Urothelium cell line (cell line): ENCODE data around the gene FEZF1.

Experiments
- DNase-seq: peaks from one replicate; pipeline ENCODE4 v3.0.0; 2011; ENCODE audit warnings: low spot score, mixed read lengths
- FAIRE-seq: peaks from 2 replicates; lab custom pipeline; 2011; peaks lifted over from hg19 to GRCh38; lab: Jason Lieb, UNC

The FEZF1 gene

GRCh38 chr7:122273117-122273516 lies 31.4 kb downstream of the FEZF1 start:
- FAIRE-seq: no peak
- DNase-seq: no peak

DNA sequence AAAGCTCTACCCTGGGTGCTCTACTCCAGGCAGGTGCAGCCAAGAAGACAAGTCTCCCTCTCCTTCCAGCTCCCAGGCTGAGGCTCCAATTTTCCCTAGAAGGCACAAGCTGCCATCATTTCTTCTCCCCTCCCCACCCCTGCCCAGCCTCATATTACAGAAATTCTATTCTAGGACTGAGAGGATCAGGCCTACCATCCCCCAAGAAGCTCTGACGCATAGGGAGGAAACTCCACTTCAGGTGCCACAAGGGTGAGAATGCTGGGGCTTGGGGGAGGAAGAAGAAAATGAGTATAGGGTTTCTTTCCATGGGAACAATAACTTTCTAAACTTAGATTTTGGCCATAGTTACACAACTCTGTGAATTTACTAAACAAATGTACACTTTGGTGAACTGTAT lies 35.3 kb downstream of the FEZF1 start:
- DNase-seq (peak; percentile 4), FAIRE-seq (no peak)

DNA sequence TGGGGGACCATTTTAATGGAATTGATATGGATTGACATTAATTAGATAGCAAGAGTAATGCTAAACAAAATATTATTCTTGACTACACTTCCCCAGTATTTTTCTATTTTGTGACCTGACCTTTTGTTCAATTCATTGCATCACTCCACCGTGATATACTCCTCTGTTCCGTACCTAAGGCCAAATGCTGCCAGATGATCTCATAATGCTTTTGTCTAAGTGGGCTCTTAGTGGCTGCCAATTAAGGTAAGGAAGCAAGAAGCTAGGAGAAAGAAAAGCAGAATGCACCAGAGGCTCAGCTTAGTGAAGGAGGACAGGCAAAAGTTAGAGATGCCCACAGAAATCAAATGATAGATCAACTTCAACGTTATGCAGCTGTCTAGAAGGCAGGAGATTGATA lies 36.4 kb downstream of the FEZF1 start:
- no peak for FAIRE-seq
- no peak for DNase-seq

GRCh38 chr7:122262246-122262645 lies 42.3 kb downstream of the FEZF1 start:
- DNase-seq (no peak), FAIRE-seq (no peak)

DNA sequence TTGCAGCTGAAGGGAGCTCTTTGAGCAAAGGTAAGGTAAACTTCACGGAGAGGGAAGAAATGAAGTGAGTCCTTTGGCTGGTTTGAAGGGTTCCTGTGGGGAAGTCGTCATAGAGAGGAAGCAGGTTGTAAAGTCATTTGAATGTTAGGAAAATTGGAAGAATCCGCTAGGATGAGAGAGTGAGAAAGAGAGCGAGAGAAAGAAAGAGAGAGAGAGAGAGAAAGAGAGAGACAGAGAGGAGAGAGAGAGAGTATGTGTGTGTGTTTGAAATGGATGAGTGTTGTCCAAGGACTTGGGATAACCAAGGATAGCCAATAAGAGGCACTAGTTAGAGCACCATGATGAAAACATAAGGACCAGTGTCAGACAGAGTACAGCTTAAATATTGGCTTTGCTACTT lies 43.1 kb downstream of the FEZF1 start:
- FAIRE-seq (no peak), DNase-seq (no peak)

GRCh38 chr7:122261016-122261415 lies 43.5 kb downstream of the FEZF1 start:
- no peak for DNase-seq
- FAIRE-seq: no peak

GRCh38 chr7:122260336-122260735 lies 44.2 kb downstream of the FEZF1 start:
- DNase-seq (no peak), FAIRE-seq (no peak)

DNA sequence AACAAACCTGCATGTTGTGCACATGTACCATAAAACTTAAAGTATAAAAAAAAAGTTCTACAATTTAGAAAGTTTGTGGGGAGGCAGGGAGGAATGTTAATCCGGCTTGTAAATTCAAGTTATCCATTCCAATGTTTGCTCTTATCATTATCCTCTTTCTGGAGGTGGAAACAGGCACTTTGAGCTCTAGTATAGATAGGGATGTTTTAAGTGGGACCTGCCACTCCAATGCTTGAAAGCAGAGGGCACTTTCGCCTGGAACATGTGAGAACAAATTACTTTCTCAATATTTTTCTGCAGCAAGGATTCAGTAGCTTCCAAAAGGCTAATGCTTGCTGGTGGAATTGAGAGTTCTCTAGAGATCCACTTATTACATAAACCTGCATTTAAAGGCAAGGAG lies 45.6 kb downstream of the FEZF1 start:
- no peak for DNase-seq
- no peak for FAIRE-seq

- no peak for DNase-seq
- no peak for FAIRE-seq
Measured at GRCh38 chr7:122257056-122257455, 47.5 kb downstream of the FEZF1 start.

GRCh38 chr7:122256046-122256445 lies 48.5 kb downstream of the FEZF1 start:
- DNase-seq (no peak), FAIRE-seq (no peak)

DNA sequence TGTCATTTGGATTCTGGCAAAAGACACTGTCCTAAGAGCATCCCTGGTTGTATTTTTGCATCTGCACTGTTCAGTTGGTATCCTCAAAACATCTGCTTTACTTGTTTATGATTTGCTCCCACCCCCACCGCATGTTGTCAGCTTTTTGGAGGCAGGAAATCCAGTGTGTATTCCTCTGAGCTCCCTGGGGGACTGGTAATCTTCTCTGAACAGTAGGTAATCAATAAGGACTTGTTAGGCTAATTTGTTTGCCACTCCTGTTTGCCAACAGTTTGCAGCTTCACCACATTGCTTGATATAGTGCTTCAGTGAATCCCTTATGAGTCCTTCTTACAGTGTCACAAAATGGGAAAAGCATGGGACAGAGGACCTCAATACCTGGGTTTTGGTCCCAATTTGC lies 49.1 kb downstream of the FEZF1 start:
- FAIRE-seq (no peak), DNase-seq (no peak)
